GM10248 (cell line): ENCODE measurements around the gene ABCC6.
"Not testable (repeated sequence)": the region's sequence is repeated elsewhere in the genome, so short reads cannot be mapped to it uniquely, and the experiment has no call there.

Source experiments
- CTCF ChIA-PET: fragments of 300-600 bp; sonication (Branson Sonifier 250); formaldehyde crosslinking; extraction: SDS; loops from one replicate; lab custom pipeline; 2021; ENCODE audit warnings: antibody characterized with exemption; lab: Yijun Ruan, JAX
- POLR2A ChIA-PET: fragments of 350-650 bp; sonication (Branson Sonifier 250); formaldehyde crosslinking; extraction: SDS; loops from one replicate; lab custom pipeline; 2020; ENCODE audit warnings: antibody characterized with exemption; lab: Yijun Ruan, JAX
- DNase-seq: peaks from one replicate; pipeline ENCODE4 v3.0.0; 2012; ENCODE audit errors: extremely low spot score
- CTCF ChIP-seq: IDR thresholded peaks from 2 replicates; pipeline ENCODE4 v1.5.1; 2012; ENCODE audit warnings: mild to moderate bottlenecking, low read depth; ENCODE audit errors: extremely low read depth, missing control alignments, control extremely low read depth

The ABCC6 gene

DNA sequence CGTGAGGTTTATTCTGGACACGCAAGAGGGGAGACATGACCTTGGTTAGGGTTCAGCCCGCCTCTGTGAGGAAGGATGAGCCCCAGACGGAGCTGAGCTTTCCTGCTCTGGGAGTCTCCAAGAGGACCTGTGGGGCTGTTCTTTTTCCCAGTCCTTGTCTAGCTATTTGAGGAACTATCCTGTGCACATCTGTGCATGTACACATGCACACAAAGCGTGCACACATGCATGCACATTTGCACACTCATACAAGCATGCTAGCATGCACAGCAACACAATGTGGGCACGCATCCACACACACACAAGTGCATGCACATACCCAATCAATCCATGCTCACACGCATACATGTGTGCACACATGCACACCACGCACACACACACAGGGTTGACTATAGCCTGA lies 40.4 kb downstream of the ABCC6 start:
- CTCF ChIA-PET: interaction anchor here (1.0 to 1.9 kb wide), 2 partner anchors 11 to 38 kb away, joined by 4 read pairs; no protein-coding TSS in a partner anchor
- no peak for DNase-seq
- no peak for TF ChIP-seq CTCF
- POLR2A ChIA-PET: no interaction called here

GRCh38 chr16:16181748-16182147 lies 41.5 kb downstream of the ABCC6 start:
- CTCF ChIA-PET: interaction anchor here (1.9 kb wide), 1 partner anchor 37 kb away, joined by 4 read pairs; no protein-coding TSS in a partner anchor
- POLR2A ChIA-PET: not testable (repeated sequence)

DNA sequence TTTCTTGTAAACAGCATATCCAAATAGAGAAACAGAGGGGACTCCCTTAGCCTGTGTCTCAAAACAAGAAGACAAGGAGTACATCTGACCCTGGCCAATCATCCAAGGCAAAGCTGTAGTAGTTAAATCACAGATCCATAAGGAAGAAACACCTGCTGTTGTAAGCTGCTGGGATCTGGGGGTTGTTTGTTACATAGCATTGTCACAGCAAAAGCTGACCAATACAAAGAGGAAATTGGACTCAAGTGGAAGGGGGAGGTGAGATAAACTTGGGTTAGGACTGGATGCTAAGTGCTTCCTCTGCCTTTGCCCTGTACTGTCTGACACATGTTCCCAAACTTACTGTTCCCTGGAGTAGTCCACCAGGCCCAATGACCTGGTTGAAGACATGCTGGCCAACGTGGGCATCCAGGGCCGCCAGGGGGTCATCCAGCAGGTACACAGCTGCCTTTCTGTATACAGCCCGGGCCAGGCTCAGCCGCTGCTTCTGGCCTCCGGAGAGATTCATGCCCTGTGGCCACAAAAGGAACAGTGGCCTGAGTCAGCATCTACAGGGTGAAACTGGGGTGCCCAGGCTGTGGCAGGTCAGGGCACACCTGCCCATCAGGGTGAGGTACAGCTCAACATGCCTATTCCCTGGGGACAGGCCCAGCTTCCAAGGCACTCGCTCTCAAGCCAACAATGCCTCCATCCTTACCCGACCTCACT lies 44.7 kb downstream of the ABCC6 start:
- ChIA-PET CTCF (interaction anchor here (1.2 to 3.5 kb wide), 2 partner anchors 9 to 11 kb away, joined by 3 to 27 read pairs; no protein-coding TSS in a partner anchor), POLR2A (no interaction called here)
- DNase-seq: no peak
- no peak for TF ChIP-seq CTCF

More at GRCh38 chr16:16181748-16182147, 41.5 kb downstream of the ABCC6 start:
- not testable (repeated sequence) for DNase-seq

- no peak for TF ChIP-seq CTCF
- POLR2A ChIA-PET: no interaction called here
- DNase-seq: no peak
- CTCF ChIA-PET: interaction anchor here (3.5 kb wide), 1 partner anchor 11 kb away, joined by 27 read pairs; no protein-coding TSS in a partner anchor
These were observed 47.0 kb downstream of the ABCC6 start for GRCh38 chr16:16176328-16176727.

DNA sequence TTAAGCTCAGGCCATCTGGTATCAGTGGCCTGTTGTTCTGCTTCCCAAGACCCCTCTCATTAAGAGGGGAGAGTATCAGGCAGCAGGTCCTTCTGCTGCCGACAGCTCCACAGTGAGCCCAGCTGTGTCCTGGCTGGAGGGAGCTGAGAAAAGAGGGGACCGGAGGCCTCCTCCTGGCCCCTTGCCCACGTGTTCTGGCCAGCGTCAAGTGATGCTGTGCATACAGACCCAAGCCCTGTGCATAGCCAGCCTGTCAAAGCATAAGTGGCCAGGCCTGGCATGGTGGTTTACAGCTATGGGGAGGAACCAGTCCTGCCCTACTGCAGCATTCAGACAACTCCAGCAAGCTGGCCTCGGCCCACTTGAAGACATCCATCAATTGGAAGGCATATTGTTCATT lies 48.0 kb downstream of the ABCC6 start:
- POLR2A ChIA-PET: no interaction called here
- no peak for DNase-seq
- TF ChIP-seq CTCF: no peak
- CTCF ChIA-PET: interaction anchor here (3.5 kb wide), 1 partner anchor 12 kb away, joined by 27 read pairs; no protein-coding TSS in a partner anchor

- POLR2A ChIA-PET: no interaction called here
- no peak for TF ChIP-seq CTCF
- CTCF ChIA-PET: interaction anchor here (1.5 kb wide), 1 partner anchor 14 kb away, joined by 4 read pairs; no protein-coding TSS in a partner anchor
- no peak for DNase-seq
These were observed 50.3 kb downstream of the ABCC6 start for GRCh38 chr16:16172991-16173390.

- CTCF ChIA-PET: no interaction called here
- DNase-seq: no peak
- POLR2A ChIA-PET: interaction anchor here (0.6 kb wide), 1 partner anchor 311 kb away, joined by 4 read pairs; no protein-coding TSS in a partner anchor
- TF ChIP-seq CTCF: no peak
These were observed 51.9 kb downstream of the ABCC6 start for GRCh38 chr16:16171332-16171919.
